ENCODE results near the gene CDH12. TPM values are rescaled to one million over a fixed set of nuclear protein-coding genes. Genes with fewer than 3 reads are reported as not detected.

The CDH12 gene
- total and polyA plus RNA-seq, 2 donors (not counting 3 experiments of a cell fraction or from before 2014, with no cell fraction given): 0.03 TPM; not detected in 1

DNA sequence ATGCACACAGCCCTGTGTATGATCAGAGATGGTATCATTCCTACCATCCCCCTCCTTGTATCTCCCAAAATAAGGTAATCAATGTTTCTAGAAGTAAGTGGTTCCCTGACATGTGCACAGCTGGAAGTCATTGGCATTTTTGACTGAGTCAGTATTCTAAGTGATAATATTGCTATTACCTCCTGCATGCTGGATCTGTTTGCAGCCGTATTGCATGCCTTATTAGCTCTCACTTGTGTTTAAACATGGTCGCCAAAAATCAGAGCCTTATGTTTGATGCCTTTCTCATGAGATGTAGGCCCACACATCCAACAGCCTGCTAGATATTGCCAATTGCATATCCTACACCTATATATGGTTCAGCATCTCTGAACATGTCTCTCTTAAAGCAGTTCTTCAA, 254.3 kb downstream of the CDH12 start:
- DNase-seq (ENCODE audit: low read depth, low spot score): no peak
- H3K9me1 ChIP-seq (replicated peaks; ENCODE audit: control insufficient read depth, extremely low read depth, insufficient read depth, low read length): no peaks in the 10 kb centered on the region
- H4K20me1 ChIP-seq (replicated peaks; ENCODE audit: control insufficient read depth, extremely low read depth, insufficient read depth, low read length): no peaks in the 10 kb centered on the region
- H3K27ac ChIP-seq (ENCODE audit: insufficient read depth, low read depth, low read length): no peak overlapping the region
- intact Hi-C loops (cut with micrococcal nuclease): no loop called here
- no peak overlapping the region for H3K4me2 ChIP-seq (ENCODE audit: insufficient read depth, low read length)
- H3K79me2 ChIP-seq (ENCODE audit: control insufficient read depth, insufficient read depth, low read length): no peaks in the 10 kb centered on the region
- no peaks in the 10 kb centered on the region for H3K27me3 ChIP-seq (ENCODE audit: control insufficient read depth in 2 of 2, insufficient read depth in 2 of 2, low read length in 2 of 2)
- TF ChIP-seq JUN (IDR thresholded peaks at IDR 0.05; ENCODE audit: borderline replicate concordance, insufficient read depth, insufficient read length, low read depth) (no peak), FOS (IDR thresholded peaks at IDR 0.05; ENCODE audit: borderline replicate concordance, insufficient read depth, low read length) (no peak), GATA2 (IDR thresholded peaks at IDR 0.05; ENCODE audit: insufficient read depth, insufficient read length, low read depth, low read length) (no peak), POLR2A (IDR thresholded peaks at IDR 0.05; ENCODE audit: low read depth, low read length) (no peak), MYC (IDR thresholded peaks at IDR 0.05; ENCODE audit: low read depth, low read length) (no peak), POLR2AphosphoS5 (IDR thresholded peaks at IDR 0.05; ENCODE audit: insufficient read depth, low read depth, low read length) (no peak), EZH2 (IDR thresholded peaks at IDR 0.05; ENCODE audit: borderline replicate concordance, low read depth, low read length, severe bottlenecking) (no peak)
- TF ChIP-seq, protein P1, sequence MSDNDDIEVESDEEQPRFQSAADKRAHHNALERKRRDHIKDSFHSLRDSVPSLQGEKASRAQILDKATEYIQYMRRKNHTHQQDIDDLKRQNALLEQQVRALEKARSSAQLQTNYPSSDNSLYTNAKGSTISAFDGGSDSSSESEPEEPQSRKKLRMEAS (IDR thresholded peaks at IDR 0.05; ENCODE audit: insufficient read depth, insufficient read length): no peak
- TF ChIP-seq, protein P2, sequence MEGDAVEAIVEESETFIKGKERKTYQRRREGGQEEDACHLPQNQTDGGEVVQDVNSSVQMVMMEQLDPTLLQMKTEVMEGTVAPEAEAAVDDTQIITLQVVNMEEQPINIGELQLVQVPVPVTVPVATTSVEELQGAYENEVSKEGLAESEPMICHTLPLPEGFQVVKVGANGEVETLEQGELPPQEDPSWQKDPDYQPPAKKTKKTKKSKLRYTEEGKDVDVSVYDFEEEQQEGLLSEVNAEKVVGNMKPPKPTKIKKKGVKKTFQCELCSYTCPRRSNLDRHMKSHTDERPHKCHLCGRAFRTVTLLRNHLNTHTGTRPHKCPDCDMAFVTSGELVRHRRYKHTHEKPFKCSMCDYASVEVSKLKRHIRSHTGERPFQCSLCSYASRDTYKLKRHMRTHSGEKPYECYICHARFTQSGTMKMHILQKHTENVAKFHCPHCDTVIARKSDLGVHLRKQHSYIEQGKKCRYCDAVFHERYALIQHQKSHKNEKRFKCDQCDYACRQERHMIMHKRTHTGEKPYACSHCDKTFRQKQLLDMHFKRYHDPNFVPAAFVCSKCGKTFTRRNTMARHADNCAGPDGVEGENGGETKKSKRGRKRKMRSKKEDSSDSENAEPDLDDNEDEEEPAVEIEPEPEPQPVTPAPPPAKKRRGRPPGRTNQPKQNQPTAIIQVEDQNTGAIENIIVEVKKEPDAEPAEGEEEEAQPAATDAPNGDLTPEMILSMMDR (IDR thresholded peaks at IDR 0.05; ENCODE audit: extremely low read depth in 1 of 2, insufficient read depth in 1 of 2, low read depth in 1 of 2, low read length in 2 of 2): no peak
- POLR2A ChIA-PET: no interaction called here
- H3K4me1 ChIP-seq (ENCODE audit: control insufficient read depth, extremely low read depth, insufficient read depth, low read length): peaks cover 12% of the 10 kb centered on the region
- no TSS peak for BruUV-seq (replicated peaks)
- no peaks in the 10 kb centered on the region for H3K9me3 ChIP-seq (replicated peaks; ENCODE audit: control insufficient read depth, insufficient read depth, low read length)
- H3K36me3 ChIP-seq (ENCODE audit: control insufficient read depth in 2 of 2, extremely low read depth in 1 of 2, insufficient read depth in 2 of 2, low read length in 2 of 2): no peaks in the 10 kb centered on the region
- CTCF ChIA-PET: no interaction called here
- dilution Hi-C loops (cut with MboI; ENCODE audit: extremely low pct_ligation_motif_present, low sequenced_read_pairs): no loop called here
- H2AFZ ChIP-seq (ENCODE audit: low read depth, low read length): no peak overlapping the region
- H3K9ac ChIP-seq (replicated peaks; ENCODE audit: extremely low read depth, insufficient read depth, low read length): no peak overlapping the region
- no peak overlapping the region for H3K4me3 ChIP-seq (replicated peaks in 1 of 3; ENCODE audit: insufficient read depth in 1 of 3, low read depth in 1 of 3, low read length in 3 of 3)
- FAIRE-seq: no peak

Data from endothelial cell of umbilical vein (primary cell).